GM12875 (cell line): Measurements from ENCODE around the gene SOX11.

Experiments used
- H3K4me3 ChIP-seq: one replicate; pipeline ENCODE4 v1.5.1; 2011; ENCODE audit warnings: low read depth, low read length, control low read depth
- TF ChIP-seq, protein P1 (sequence below): IDR thresholded peaks from 2 replicates; pipeline ENCODE4 v1.5.1; 2011; ENCODE audit warnings: low read depth, mild to moderate bottlenecking, control low read depth, inconsistent platforms, low read length, moderate library complexity, borderline replicate concordance; ENCODE audit not compliant: insufficient read depth

Gene SOX11

DNA sequence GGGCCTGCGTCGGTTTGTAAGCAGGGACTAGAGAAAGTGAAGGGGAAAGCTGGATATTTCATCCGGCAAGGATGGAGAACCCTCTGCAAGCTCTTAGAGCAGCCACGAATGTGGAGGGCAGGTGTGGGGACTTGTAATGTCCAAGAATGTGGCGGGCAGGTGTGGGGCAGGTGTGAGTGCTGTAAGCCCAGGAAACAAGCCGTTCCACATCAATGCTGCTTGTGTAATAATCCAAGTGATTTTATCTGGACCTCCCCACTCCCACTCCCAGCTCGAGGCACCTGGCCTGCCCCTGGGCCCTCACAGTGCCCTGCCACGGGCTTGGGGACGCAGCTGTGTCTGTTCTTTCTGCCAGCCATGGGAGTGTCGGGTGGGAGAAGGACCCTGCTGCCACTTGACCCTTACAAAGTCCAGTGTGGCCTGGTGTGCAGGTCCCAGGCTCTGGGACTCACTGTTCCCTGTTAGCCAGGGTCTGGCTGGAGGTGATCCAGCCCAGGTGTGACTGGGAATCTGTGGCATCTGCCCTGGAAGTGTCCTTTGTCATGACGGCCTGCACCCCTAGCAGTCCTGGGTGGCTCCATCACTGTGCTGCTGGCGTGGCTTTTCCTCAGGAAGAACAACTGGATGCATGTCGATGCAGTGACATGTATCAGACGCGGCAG is 42.8 kb downstream of the SOX11 start:
- TF ChIP-seq, protein P1, sequence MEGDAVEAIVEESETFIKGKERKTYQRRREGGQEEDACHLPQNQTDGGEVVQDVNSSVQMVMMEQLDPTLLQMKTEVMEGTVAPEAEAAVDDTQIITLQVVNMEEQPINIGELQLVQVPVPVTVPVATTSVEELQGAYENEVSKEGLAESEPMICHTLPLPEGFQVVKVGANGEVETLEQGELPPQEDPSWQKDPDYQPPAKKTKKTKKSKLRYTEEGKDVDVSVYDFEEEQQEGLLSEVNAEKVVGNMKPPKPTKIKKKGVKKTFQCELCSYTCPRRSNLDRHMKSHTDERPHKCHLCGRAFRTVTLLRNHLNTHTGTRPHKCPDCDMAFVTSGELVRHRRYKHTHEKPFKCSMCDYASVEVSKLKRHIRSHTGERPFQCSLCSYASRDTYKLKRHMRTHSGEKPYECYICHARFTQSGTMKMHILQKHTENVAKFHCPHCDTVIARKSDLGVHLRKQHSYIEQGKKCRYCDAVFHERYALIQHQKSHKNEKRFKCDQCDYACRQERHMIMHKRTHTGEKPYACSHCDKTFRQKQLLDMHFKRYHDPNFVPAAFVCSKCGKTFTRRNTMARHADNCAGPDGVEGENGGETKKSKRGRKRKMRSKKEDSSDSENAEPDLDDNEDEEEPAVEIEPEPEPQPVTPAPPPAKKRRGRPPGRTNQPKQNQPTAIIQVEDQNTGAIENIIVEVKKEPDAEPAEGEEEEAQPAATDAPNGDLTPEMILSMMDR, result no peak
- H3K4me3 ChIP-seq, result no peak overlapping the region

DNA sequence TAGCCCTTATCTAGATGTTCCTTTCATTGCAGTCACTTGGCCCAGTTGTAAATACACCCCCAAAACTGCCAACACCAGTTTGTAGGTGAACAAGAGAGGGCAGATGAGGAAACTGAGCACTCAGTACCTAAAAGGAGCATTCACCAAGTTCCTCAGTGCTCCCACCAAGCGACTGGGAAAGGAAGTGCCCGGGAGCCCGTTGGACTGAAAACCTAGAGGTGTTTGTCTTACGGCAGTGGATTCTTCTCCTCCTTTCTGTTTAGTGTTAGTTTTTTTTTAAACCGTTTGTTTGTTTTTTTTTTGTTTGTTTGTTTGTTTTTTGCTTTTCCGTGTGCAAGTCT is 43.3 kb downstream of the SOX11 start:
- TF ChIP-seq, protein P1, result no peak
- H3K4me3 ChIP-seq, result no peak overlapping the region

DNA sequence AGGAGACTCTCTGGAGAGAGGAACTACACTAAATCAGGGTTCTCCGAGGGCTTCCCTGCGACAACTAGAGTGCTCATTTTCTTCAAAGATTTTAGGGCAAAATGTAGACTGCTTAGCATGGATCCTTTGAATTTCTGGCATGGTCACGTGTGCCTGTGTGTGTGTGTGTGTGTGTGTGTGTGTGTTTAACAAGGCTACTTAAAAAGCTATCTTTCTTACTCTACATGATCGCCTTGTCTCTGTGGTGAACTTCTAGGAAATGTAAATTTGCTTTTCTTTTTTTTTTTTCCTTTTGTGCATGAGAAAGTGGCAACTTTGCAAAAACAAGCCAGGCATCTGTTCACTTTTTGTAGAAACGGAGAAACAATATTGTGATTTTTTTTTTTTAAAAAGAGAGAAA is 43.9 kb downstream of the SOX11 start:
- TF ChIP-seq, protein P1, result no peak
- H3K4me3 ChIP-seq, result no peak overlapping the region

GRCh38 chr2:5736886-5737285 is 44.7 kb downstream of the SOX11 start:
- H3K4me3 ChIP-seq, result no peak overlapping the region
- TF ChIP-seq, protein P1, result no peak

GRCh38 chr2:5740053-5740452 is 47.9 kb downstream of the SOX11 start:
- TF ChIP-seq, protein P1, result no peak
- H3K4me3 ChIP-seq, result no peak overlapping the region

GRCh38 chr2:5740817-5741216 is 48.6 kb downstream of the SOX11 start:
- no peak overlapping the region for H3K4me3 ChIP-seq
- TF ChIP-seq, protein P1, result no peak

DNA sequence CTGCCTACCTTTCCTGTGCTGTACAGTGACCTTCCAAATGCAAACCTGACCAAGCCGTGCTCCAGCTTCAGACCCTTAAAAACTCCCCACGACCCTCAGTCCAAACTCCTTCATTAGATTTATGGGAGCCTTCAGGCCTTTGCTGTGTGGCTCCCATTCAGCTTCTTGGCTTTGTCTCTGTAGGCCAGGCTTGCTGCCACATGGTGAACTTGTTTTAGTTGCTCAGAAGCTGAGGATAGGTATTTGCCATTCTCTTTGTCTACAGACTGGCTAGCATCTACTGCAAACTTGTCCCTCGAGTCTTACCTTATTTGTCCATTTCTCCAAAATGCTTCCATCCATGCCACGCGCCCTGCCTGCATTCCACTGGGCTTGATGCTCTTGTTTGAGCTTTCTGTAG is 49.1 kb downstream of the SOX11 start:
- H3K4me3 ChIP-seq, result no peak overlapping the region
- TF ChIP-seq, protein P1, result no peak
